Peyer's patch (tissue), 4 donors: ENCODE results near the gene SREBF2. TPM values are rescaled to one million over a fixed set of nuclear protein-coding genes. Genes with fewer than 3 reads are reported as not detected.
A peak's percentile ranks its signal among the peaks of the same experiment; 100 is the strongest.

Experiments
- DNase-seq, 3 donors: peaks; one replicate each; pipeline ENCODE4 v3.0.0-alpha.2; 2017 to 2019
- H3K27ac ChIP-seq, 4 donors: fragments of 200-600 bp; sonication (generic); one replicate each; pipeline ENCODE4 v1.5.1; 2016 to 2019
- H3K27me3 ChIP-seq, 2 donors: fragments of 200-600 bp; sonication (generic); one replicate each; pipeline ENCODE4 v1.5.1; 2019
- H3K36me3 ChIP-seq, 3 donors: fragments of 200-600 bp; sonication (generic); one replicate each; pipeline ENCODE4 v1.5.1; 2016 to 2019
- H3K4me1 ChIP-seq, 4 donors: fragments of 200-600 bp; sonication (generic); one replicate each; pipeline ENCODE4 v1.5.1; 2016 to 2019
- H3K4me3 ChIP-seq, 4 donors: fragments of 200-600 bp; sonication (generic); 1 replicate in 3 of 4; 2 replicates in 1 of 4; pipeline ENCODE4 v1.5.1; 2016 to 2019; ENCODE audit warnings: mild to moderate bottlenecking in 1 of 4
- H3K9me3 ChIP-seq, 4 donors: fragments of 200-600 bp; sonication (generic); one replicate each; pipeline ENCODE4 v1.5.1; 2016 to 2019; ENCODE audit warnings: mild to moderate bottlenecking in 1 of 4
- CTCF ChIP-seq, 6 experiments: fragments of 450-650 bp in 4 of 6; fragments of 200-600 bp in 2 of 6; sonication (generic) in 1 of 6; IDR thresholded peaks; one replicate each; pipeline ENCODE4 v1.5.1; 2017 to 2019; ENCODE audit warnings: antibody characterized with exemption in 6 of 6, mild to moderate bottlenecking in 3 of 6, moderate library complexity in 1 of 6
- POLR2A ChIP-seq, 2 donors: fragments of 450-650 bp; IDR thresholded peaks; one replicate each; pipeline ENCODE4 v1.5.1; 2017; ENCODE audit warnings: antibody characterized with exemption in 2 of 2, mild to moderate bottlenecking in 2 of 2, moderate library complexity in 2 of 2
- total RNA-seq, 4 donors: library from RNA; depleted of rRNA; stranded (reverse); fragments of >200 nt; gene quantifications; one replicate each; pipeline ENCODE4 v1.1.0, GENCODE V29; 2016

The SREBF2 gene
- total RNA-seq, 4 donors from 2014 or later: 66.0 to 221 (median 144) TPM

- Histone ChIP-seq H3K36me3 (no peaks in the 10 kb centered on the region), H3K4me1 (peaks cover 2 to 44% (median 29%) of the 10 kb centered on the region in 4 donors), H3K4me3 (peak overlapping the region in 1 of 4 donors; percentile 76), H3K9me3 (no peaks in the 10 kb centered on the region), H3K27me3 (peaks cover 0 to 46% of the 10 kb centered on the region in 2 donors), H3K27ac (peak overlapping the region in 1 of 4 donors; percentile 73)
- no peak for TF ChIP-seq POLR2A (IDR thresholded peaks at IDR 0.05)
- TF ChIP-seq CTCF (IDR thresholded peaks at IDR 0.05): no peak
- DNase-seq: no peak
Measured at GRCh38 chr22:41915786-41916493, 83.0 kb downstream of the SREBF2 start.

GRCh38 chr22:41916745-41917358, 83.9 kb downstream of the SREBF2 start:
- TF ChIP-seq CTCF (IDR thresholded peaks at IDR 0.05) (no peak), POLR2A (IDR thresholded peaks at IDR 0.05) (no peak)
- H3K27me3 ChIP-seq: peaks cover 0 to 39% of the 10 kb centered on the region in 2 donors
- no peak overlapping the region for H3K4me3 ChIP-seq
- DNase-seq: no peak
- H3K36me3 ChIP-seq: no peaks in the 10 kb centered on the region
- no peak overlapping the region for H3K27ac ChIP-seq
- H3K4me1 ChIP-seq: peaks cover 2 to 39% (median 24%) of the 10 kb centered on the region in 4 donors
- H3K9me3 ChIP-seq: no peaks in the 10 kb centered on the region

GRCh38 chr22:41917375-41917902, 84.5 kb downstream of the SREBF2 start:
- TF ChIP-seq CTCF (IDR thresholded peaks at IDR 0.05): no peak
- no peak for TF ChIP-seq POLR2A (IDR thresholded peaks at IDR 0.05)
- H3K27ac ChIP-seq: peak overlapping the region in 1 of 4 donors; percentile 100
- peaks cover 0 to 33% of the 10 kb centered on the region in 2 donors for H3K27me3 ChIP-seq
- no peaks in the 10 kb centered on the region for H3K9me3 ChIP-seq
- no peak overlapping the region for H3K4me3 ChIP-seq
- DNase-seq: no peak
- no peaks in the 10 kb centered on the region for H3K36me3 ChIP-seq
- H3K4me1 ChIP-seq: peaks cover 2 to 39% (median 24%) of the 10 kb centered on the region in 4 donors

- peak; percentile 62 to 83 (median 65) for DNase-seq
- Histone ChIP-seq H3K9me3 (no peaks in the 10 kb centered on the region), H3K36me3 (no peaks in the 10 kb centered on the region), H3K4me3 (no peak overlapping the region), H3K27me3 (peaks cover 0 to 26% of the 10 kb centered on the region in 2 donors), H3K27ac (peak overlapping the region in 1 of 4 donors; percentile 100), H3K4me1 (peaks cover 2 to 44% (median 24%) of the 10 kb centered on the region in 4 donors)
- TF ChIP-seq POLR2A (IDR thresholded peaks at IDR 0.05) (no peak), CTCF (IDR thresholded peaks at IDR 0.05) (no peak)
Measured at GRCh38 chr22:41917903-41918791, 85.2 kb downstream of the SREBF2 start.
